ENCODE measurements around the gene RNF227. TPM values are rescaled to one million over a fixed set of nuclear protein-coding genes. Genes with fewer than 3 reads are reported as not detected.
"Not testable (repeated sequence)": the region's sequence is repeated elsewhere in the genome, so short reads cannot be mapped to it uniquely, and the experiment has no call there.

RNF227 gene
- total and polyA plus RNA-seq, 4 experiments from 2014 or later: 2.3 to 7.4 (median 5.1) TPM

GRCh38 chr17:7867881-7868329, 48.2 kb downstream of the RNF227 start:
- Histone ChIP-seq H3K27me3 (ENCODE audit: insufficient read depth, low read length) (no peaks in the 10 kb centered on the region), H3K27ac (ENCODE audit: low read depth, low read length) (peak overlapping the region; percentile 39), H3K4me3 (ENCODE audit: low read length in 2 of 2) (peak overlapping the region in 1 of 2 donors; percentile 29), H3K4me1 (ENCODE audit: insufficient read depth, low read length) (peaks cover 30% of the 10 kb centered on the region), H3K36me3 (ENCODE audit: insufficient read depth, low read length) (no peaks in the 10 kb centered on the region), H3K9me3 (ENCODE audit: control insufficient read depth in 1 of 2, low read length in 2 of 2) (no peaks in the 10 kb centered on the region)
- Mint-ChIP-seq H3K9me3 (no peaks in the 10 kb centered on the region), H3K27me3 (no peaks in the 10 kb centered on the region), H3K4me3 (peak overlapping the region; percentile 50 to 84 (median 72)), H3K27ac (peak overlapping the region; percentile 59 to 90 (median 89)), H3K4me1 (peaks cover 27 to 41% (median 34%) of the 10 kb centered on the region in 4 donors), H3K36me3 (peaks cover 1 to 11% of the 10 kb centered on the region in 2 donors)
- CTCF ChIA-PET (ENCODE audit: partially characterized antibody): interaction anchor here (0.9 to 14.8 kb wide), 9 partner anchors 10 to 174 kb away, joined by 3 to 311 read pairs (median 4); partner anchors contain the start of gene NAA38
- DNase-seq: peak in 1 of 5 donors; percentile 36
- intact Hi-C loops (cut with micrococcal nuclease): loop anchor here (2.0 kb wide), 1 partner anchor 19 kb away; no protein-coding TSS in a partner anchor
- POLR2A ChIA-PET (ENCODE audit: partially characterized antibody): interaction anchor here (1.6 to 3.8 kb wide), 6 partner anchors 11 to 64 kb away, joined by 4 to 19 read pairs (median 8); partner anchors contain the start of genes CHD3, CNTROB, CYB5D1 and KDM6B

DNA sequence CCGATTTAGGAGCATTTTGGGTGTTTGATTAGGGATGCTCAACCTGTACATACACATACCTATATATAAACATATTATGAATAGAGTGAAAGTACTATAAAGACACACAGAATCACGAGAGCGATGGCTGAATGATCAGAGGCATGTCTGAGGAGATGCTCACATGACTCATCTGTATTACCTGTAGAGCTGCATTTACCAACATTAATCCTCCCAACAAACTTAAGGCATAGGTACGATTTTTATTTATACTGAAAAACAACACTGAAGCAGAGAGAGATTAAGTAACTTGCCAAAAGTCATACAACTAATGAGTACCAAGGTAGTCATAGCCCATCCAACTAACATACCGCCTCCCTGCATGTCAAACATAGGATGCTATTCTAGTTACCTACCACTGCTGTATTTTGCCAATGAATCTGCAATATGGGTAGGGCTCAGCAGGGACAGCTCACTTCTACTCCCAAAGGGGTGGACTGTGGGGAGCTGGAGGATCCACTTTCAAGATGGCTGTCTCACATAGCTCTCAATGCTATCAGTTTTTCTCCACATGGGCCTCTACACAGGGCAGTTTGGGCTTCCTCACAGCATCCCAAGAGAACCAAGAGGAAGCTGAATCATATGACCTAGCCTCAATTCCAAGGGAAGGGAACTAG, 51.0 kb downstream of the RNF227 start:
- Histone ChIP-seq H3K36me3 (ENCODE audit: insufficient read depth, low read length) (no peaks in the 10 kb centered on the region), H3K27ac (ENCODE audit: low read depth, low read length) (no peak overlapping the region), H3K4me1 (ENCODE audit: insufficient read depth, low read length) (peaks cover 30% of the 10 kb centered on the region), H3K9me3 (ENCODE audit: control insufficient read depth in 1 of 2, low read length in 2 of 2) (no peaks in the 10 kb centered on the region), H3K4me3 (ENCODE audit: low read length in 2 of 2) (no peak overlapping the region), H3K27me3 (ENCODE audit: insufficient read depth, low read length) (no peaks in the 10 kb centered on the region)
- Mint-ChIP-seq H3K4me3 (no peak overlapping the region), H3K9me3 (no peaks in the 10 kb centered on the region), H3K4me1 (peaks cover 29 to 44% (median 37%) of the 10 kb centered on the region in 4 donors), H3K36me3 (peaks cover 4 to 6% of the 10 kb centered on the region in 2 donors), H3K27ac (peak overlapping the region in 3 of 7 donors; percentile 24 to 44 (median 29)), H3K27me3 (no peaks in the 10 kb centered on the region)
- CTCF ChIA-PET (ENCODE audit: partially characterized antibody): interaction anchor here (1.1 to 14.8 kb wide), 9 partner anchors 11 to 123 kb away, joined by 3 to 311 read pairs (median 6); no protein-coding TSS in a partner anchor
- intact Hi-C loops (cut with micrococcal nuclease): no loop called here
- no peak for DNase-seq
- POLR2A ChIA-PET (ENCODE audit: partially characterized antibody): interaction anchor here (1.0 to 4.9 kb wide), 8 partner anchors 20 to 254 kb away, joined by 3 to 29 read pairs (median 4); partner anchors contain the start of genes CHD3 and RNF227

DNA sequence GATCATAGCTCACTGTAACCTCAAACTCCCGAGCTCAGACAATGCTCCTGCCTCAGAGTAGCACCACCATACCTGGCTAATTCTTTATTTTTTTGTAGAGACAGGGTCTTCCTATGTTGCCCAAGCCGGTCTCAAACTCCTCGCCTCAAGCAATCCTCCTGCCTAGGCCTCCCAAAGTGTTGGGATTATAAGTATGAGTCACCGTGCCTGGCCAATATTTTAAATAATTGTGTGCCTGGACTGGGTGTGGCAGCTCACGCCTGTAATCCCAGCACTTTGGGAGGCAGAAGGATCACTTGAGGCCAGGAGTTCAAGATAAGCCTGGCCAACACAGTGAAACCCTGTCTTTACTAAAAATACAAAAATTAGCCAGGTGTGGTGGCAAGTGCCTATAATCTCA, 51.7 kb downstream of the RNF227 start:
- H3K36me3 ChIP-seq (ENCODE audit: insufficient read depth, low read length); H3K27me3 Mint-ChIP-seq; H3K27me3 ChIP-seq (ENCODE audit: insufficient read depth, low read length); H3K27ac Mint-ChIP-seq; H3K4me3 ChIP-seq (ENCODE audit: low read length in 2 of 2); H3K27ac ChIP-seq (ENCODE audit: low read depth, low read length); H3K9me3 Mint-ChIP-seq; H3K9me3 ChIP-seq (ENCODE audit: control insufficient read depth in 1 of 2, low read length in 2 of 2); intact Hi-C loops (cut with micrococcal nuclease); DNase-seq; H3K4me3 Mint-ChIP-seq: not testable (repeated sequence)
- ChIA-PET CTCF (ENCODE audit: partially characterized antibody) (interaction anchor here (1.0 to 14.8 kb wide), 14 partner anchors 21 to 196 kb away, joined by 3 to 311 read pairs (median 7); partner anchors contain the start of genes KDM6B and RNF227), POLR2A (ENCODE audit: partially characterized antibody) (interaction anchor here (0.7 to 4.9 kb wide), 7 partner anchors 19 to 738 kb away, joined by 3 to 29 read pairs (median 5); partner anchors contain the start of gene RNF227)
- H3K36me3 Mint-ChIP-seq: peaks cover 4 to 11% of the 10 kb centered on the region in 2 donors
- peaks cover 26 to 44% (median 33%) of the 10 kb centered on the region in 4 donors for H3K4me1 Mint-ChIP-seq
- peaks cover 26% of the 10 kb centered on the region for H3K4me1 ChIP-seq (ENCODE audit: insufficient read depth, low read length)

Other genes starting within 250 kb of the RNF227 start
- gene TP53, start 228.8 kb downstream of the RNF227 start, total RNA-seq: 10 to 100 TPM; 89.1 to 97.4 TPM
- 10 to 100 TPM; 15.9 to 35.3 TPM for gene TP53, start 228.8 kb downstream of the RNF227 start, polyA plus RNA-seq
- gene WRAP53, start 227.8 kb downstream of the RNF227 start, total RNA-seq: 10 to 100 TPM; 11.9 to 12.5 TPM
- gene WRAP53, start 227.8 kb downstream of the RNF227 start, polyA plus RNA-seq: 10 to 100 TPM in 1 of 2 donors, 1 to 10 TPM in 1; 9.8 to 13.1 TPM
- gene EFNB3, start 211.1 kb downstream of the RNF227 start, total RNA-seq: under 1 TPM; 0.09 to 0.11 TPM
- gene EFNB3, start 211.1 kb downstream of the RNF227 start, polyA plus RNA-seq: not detected
- gene DNAH2, start 198.5 kb downstream of the RNF227 start, total RNA-seq: not detected
- gene DNAH2, start 198.5 kb downstream of the RNF227 start, polyA plus RNA-seq: not detected
- 100 to 1,000 TPM; 119 to 129 TPM for gene KDM6B, start 82.1 kb downstream of the RNF227 start, total RNA-seq
- gene KDM6B, start 82.1 kb downstream of the RNF227 start, polyA plus RNA-seq: 1 to 10 TPM in 1 of 2 donors, not detected in 1; 1.7 TPM
- 1 to 10 TPM; 6.2 to 7.9 TPM for gene TMEM88, start 61.2 kb downstream of the RNF227 start, total RNA-seq
- not detected for gene TMEM88, start 61.2 kb downstream of the RNF227 start, polyA plus RNA-seq
- gene NAA38, start 58.7 kb downstream of the RNF227 start, total RNA-seq: 10 to 100 TPM; 23.1 to 25.8 TPM
- gene NAA38, start 58.7 kb downstream of the RNF227 start, polyA plus RNA-seq: 100 to 1,000 TPM; 139 to 149 TPM
- gene CYB5D1, start 58.3 kb downstream of the RNF227 start, total RNA-seq: 10 to 100 TPM in 1 of 2 experiments, 1 to 10 TPM in 1; 8.7 to 11.4 TPM
- gene CYB5D1, start 58.3 kb downstream of the RNF227 start, polyA plus RNA-seq: 1 to 10 TPM; 5.1 to 5.2 TPM
- gene CHD3, start 27.5 kb downstream of the RNF227 start, total RNA-seq: 100 to 1,000 TPM; 274 to 287 TPM
- 10 to 100 TPM in 1 of 2 donors, under 1 TPM in 1; 0.84 to 24.4 TPM for gene CHD3, start 27.5 kb downstream of the RNF227 start, polyA plus RNA-seq
- 10 to 100 TPM; 13.4 to 14.4 TPM for gene KCNAB3, start 13.6 kb upstream of the RNF227 start, total RNA-seq
- gene KCNAB3, start 13.6 kb upstream of the RNF227 start, polyA plus RNA-seq: under 1 TPM in 1 of 2 donors, not detected in 1; 0.53 TPM
- gene TRAPPC1, start 15.7 kb upstream of the RNF227 start, total RNA-seq: 100 to 1,000 TPM; 116 TPM
- gene TRAPPC1, start 15.7 kb upstream of the RNF227 start, polyA plus RNA-seq: 100 to 1,000 TPM; 239 to 240 TPM
- 10 to 100 TPM; 29.7 to 30.1 TPM for gene CNTROB, start 15.9 kb upstream of the RNF227 start, total RNA-seq
- 10 to 100 TPM in 1 of 2 donors, 1 to 10 TPM in 1; 3.9 to 12.6 TPM for gene CNTROB, start 15.9 kb upstream of the RNF227 start, polyA plus RNA-seq
- not detected for gene GUCY2D, start 86.3 kb upstream of the RNF227 start, total RNA-seq
- gene GUCY2D, start 86.3 kb upstream of the RNF227 start, polyA plus RNA-seq: under 1 TPM; 0.18 TPM
- under 1 TPM in 1 of 2 experiments, not detected in 1; 0.15 TPM for gene ALOX15B, start 122.8 kb upstream of the RNF227 start, total RNA-seq
- not detected for gene ALOX15B, start 122.8 kb upstream of the RNF227 start, polyA plus RNA-seq
- gene ALOX12B, start 171.4 kb upstream of the RNF227 start, total RNA-seq: under 1 TPM in 1 of 2 experiments, not detected in 1; 0.44 TPM
- gene ALOX12B, start 171.4 kb upstream of the RNF227 start, polyA plus RNA-seq: under 1 TPM in 1 of 2 donors, not detected in 1; 0.79 TPM
- under 1 TPM; 0.32 to 0.33 TPM for gene ALOXE3, start 202.2 kb upstream of the RNF227 start, total RNA-seq
- under 1 TPM in 1 of 2 donors, not detected in 1; 0.20 TPM for gene ALOXE3, start 202.2 kb upstream of the RNF227 start, polyA plus RNA-seq
- not detected for gene HES7, start 207.8 kb upstream of the RNF227 start, total RNA-seq
- gene HES7, start 207.8 kb upstream of the RNF227 start, polyA plus RNA-seq: not detected
- 10 to 100 TPM; 78.9 to 79.4 TPM for gene PER1, start 236.1 kb upstream of the RNF227 start, total RNA-seq
- gene PER1, start 236.1 kb upstream of the RNF227 start, polyA plus RNA-seq: 10 to 100 TPM in 1 of 2 donors, 1 to 10 TPM in 1; 3.7 to 18.6 TPM
- gene VAMP2, start 246.7 kb upstream of the RNF227 start, total RNA-seq: 100 to 1,000 TPM; 190 to 203 TPM
- 100 to 1,000 TPM in 1 of 2 donors, 10 to 100 TPM in 1; 41.6 to 106 TPM for gene VAMP2, start 246.7 kb upstream of the RNF227 start, polyA plus RNA-seq